GM23338 (cell line): ENCODE measurements around the gene MLLT3. TPM values are rescaled to one million over a fixed set of nuclear protein-coding genes. Genes with fewer than 3 reads are reported as not detected.

ENCODE experiments used
- ATAC-seq: fragments of 200-7000 bp; cut with Tn5 transposase; 3 replicates; pipeline ENCODE4 v1.9.1; 2020
- DNase-seq: peaks from one replicate; pipeline ENCODE4 v3.0.0-alpha.2; 2015; ENCODE audit warnings: low spot score
- H2AFZ ChIP-seq: fragments of 200-600 bp; sonication (generic); 2 replicates; pipeline ENCODE4 v1.8.0; 2016; ENCODE audit warnings: antibody characterized with exemption, mild to moderate bottlenecking, moderate library complexity
- H3F3A ChIP-seq: fragments of 200-600 bp; sonication (generic); replicated peaks from 2 replicates; pipeline ENCODE4 v1.8.0; 2017; ENCODE audit warnings: antibody characterized with exemption, mixed run types, low read depth
- H3K27ac ChIP-seq: fragments of 200-600 bp; sonication (generic); 2 replicates; pipeline ENCODE4 v1.6.1; 2016; ENCODE audit warnings: low read depth
- H3K27me3 ChIP-seq: fragments of 200-600 bp; sonication (generic); 2 replicates; pipeline ENCODE4 v1.8.0; 2016; ENCODE audit warnings: mild to moderate bottlenecking, mixed run types, moderate library complexity; ENCODE audit not compliant: insufficient read depth
- H3K36me3 ChIP-seq: fragments of 200-600 bp; sonication (generic); 2 replicates; pipeline ENCODE4 v1.8.0; 2016; ENCODE audit warnings: mild to moderate bottlenecking; ENCODE audit not compliant: insufficient read depth
- H3K4me1 ChIP-seq: fragments of 200-600 bp; sonication (generic); 2 replicates; pipeline ENCODE4 v1.8.0; 2016; ENCODE audit warnings: mild to moderate bottlenecking, moderate library complexity; ENCODE audit not compliant: insufficient read depth
- H3K4me2 ChIP-seq: fragments of 200-600 bp; sonication (generic); 2 replicates; pipeline ENCODE4 v1.7.1; 2017; ENCODE audit warnings: mixed run types
- H3K4me3 ChIP-seq: fragments of 200-600 bp; sonication (generic); 2 replicates; pipeline ENCODE4 v1.6.1; 2016; ENCODE audit warnings: mixed run types
- H3K79me2 ChIP-seq: fragments of 200-600 bp; sonication (generic); replicated peaks from 2 replicates; pipeline ENCODE4 v1.8.0; 2017; ENCODE audit warnings: mild to moderate bottlenecking; ENCODE audit not compliant: insufficient read depth
- H3K9me2 ChIP-seq: fragments of 200-600 bp; sonication (generic); 2 replicates; pipeline ENCODE4 v1.8.0; 2017; ENCODE audit not compliant: insufficient read depth
- H4K20me1 ChIP-seq: fragments of 200-600 bp; sonication (generic); replicated peaks from 2 replicates; pipeline ENCODE4 v1.8.0; 2017; ENCODE audit warnings: mild to moderate bottlenecking; ENCODE audit not compliant: insufficient read depth
- H3K27ac Mint-ChIP-seq: 2 replicates; pipeline ENCODE4 v1.8.0; 2020; ENCODE audit warnings: inconsistent platforms, mild to moderate bottlenecking, moderate library complexity, mixed read lengths
- H3K27me3 Mint-ChIP-seq: 3 replicates; pipeline ENCODE4 v1.8.0; 2022; ENCODE audit warnings: low read depth, mild to moderate bottlenecking, moderate library complexity, mixed read lengths, inconsistent platforms; ENCODE audit not compliant: insufficient read depth, poor library complexity
- H3K36me3 Mint-ChIP-seq: 3 replicates; pipeline ENCODE4 v1.8.0; 2021; ENCODE audit warnings: low read depth, mild to moderate bottlenecking, inconsistent platforms, moderate library complexity, mixed read lengths
- H3K4me1 Mint-ChIP-seq: 3 replicates; pipeline ENCODE4 v1.8.0; 2020; ENCODE audit warnings: mild to moderate bottlenecking, inconsistent platforms, mixed read lengths
- H3K4me3 Mint-ChIP-seq: 3 replicates; pipeline ENCODE4 v1.8.0; 2021; ENCODE audit warnings: moderate library complexity, mild to moderate bottlenecking, inconsistent platforms, mixed read lengths
- H3K9me3 Mint-ChIP-seq: 3 replicates; pipeline ENCODE4 v1.8.0; 2020; ENCODE audit warnings: moderate library complexity, mild to moderate bottlenecking, inconsistent platforms, mixed read lengths
- CREB1 ChIP-seq: fragments of 250-450 bp; sonication (Bioruptor Pico); IDR thresholded peaks from 2 replicates; pipeline ENCODE4 v1.5.0; 2020; ENCODE audit warnings: low read depth, mild to moderate bottlenecking, moderate library complexity
- CTCF ChIP-seq, 2 experiments: fragments of 200-600 bp in 1 of 2; sonication (generic) in 1 of 2; conservative IDR thresholded peaks; 2 replicates each; pipeline versions ENCODE4 v1.5.1 to v1.6.1; 2016 to 2017; ENCODE audit warnings: antibody characterized with exemption in 2 of 2, low read depth in 2 of 2, mild to moderate bottlenecking in 2 of 2, moderate library complexity in 1 of 2
- ETS1 ChIP-seq: IDR thresholded peaks from 2 replicates; pipeline ENCODE4 v1.6.1; 2016; ENCODE audit warnings: antibody characterized with exemption
- EZH2 ChIP-seq: fragments of 200-600 bp; sonication (generic); IDR thresholded peaks from one replicate; pipeline ENCODE4 v1.8.0; 2017; ENCODE audit warnings: antibody characterized with exemption, mild to moderate bottlenecking, low read depth; ENCODE audit not compliant: unreplicated experiment
- EZH2phosphoT487 ChIP-seq: fragments of 200-600 bp; sonication (generic); IDR thresholded peaks from one replicate; pipeline ENCODE4 v1.8.1; 2018; ENCODE audit warnings: antibody characterized with exemption; ENCODE audit not compliant: unreplicated experiment
- JUNB ChIP-seq: IDR thresholded peaks from one replicate; pipeline ENCODE4 v1.6.1; 2016; ENCODE audit warnings: antibody characterized with exemption; ENCODE audit not compliant: unreplicated experiment
- NANOG ChIP-seq: IDR thresholded peaks from 2 replicates; pipeline ENCODE4 v1.6.1; 2016; ENCODE audit warnings: antibody characterized with exemption, borderline replicate concordance
- POLR2AphosphoS5 ChIP-seq: IDR thresholded peaks from 2 replicates; pipeline ENCODE4 v1.6.1; 2016; ENCODE audit warnings: antibody characterized with exemption, low read depth
- REST ChIP-seq: IDR thresholded peaks from one replicate; pipeline ENCODE4 v1.6.1; 2018; ENCODE audit warnings: antibody characterized with exemption; ENCODE audit not compliant: unreplicated experiment
- STAT1 ChIP-seq: IDR thresholded peaks from one replicate; pipeline ENCODE4 v1.6.1; 2016; ENCODE audit warnings: antibody characterized with exemption; ENCODE audit not compliant: unreplicated experiment
- ZNF114 ChIP-seq: fragments of 250-450 bp; sonication (Bioruptor Pico); IDR thresholded peaks from 2 replicates; pipeline ENCODE4 v1.5.0; 2020; ENCODE audit warnings: mild to moderate bottlenecking, moderate library complexity
- ZNF331 ChIP-seq: fragments of 250-450 bp; sonication (Bioruptor Pico); IDR thresholded peaks from 2 replicates; pipeline ENCODE4 v1.5.0; 2020; ENCODE audit warnings: low read depth, mild to moderate bottlenecking, moderate library complexity
- ZNF462 ChIP-seq: fragments of 250-450 bp; sonication (Bioruptor Pico); IDR thresholded peaks from 2 replicates; pipeline ENCODE4 v1.5.0; 2020; ENCODE audit warnings: mild to moderate bottlenecking, moderate library complexity
- polyA plus RNA-seq: library from polyadenylated mRNA; unstranded; fragments of >200 nt; fragmentation: Nextera tagmentation; extraction: Ambion mirVana; gene quantifications from 2 replicates; pipeline ENCODE4 v1.2.1, GENCODE V29; 2016
- total RNA-seq: library from RNA; depleted of rRNA; stranded (reverse); fragments of >200 nt; shearing (Covaris generic); gene quantifications from 2 replicates; pipeline ENCODE4 v1.2.3, GENCODE V29; 2014

Gene MLLT3
- total and polyA plus RNA-seq, 2 experiments from 2014 or later, result 7.5 to 9.5 TPM

- Histone ChIP-seq H3K4me2 (no peak overlapping the region), H3K79me2 (no peaks in the 10 kb centered on the region)
These were observed 309.6 kb downstream of the MLLT3 start for GRCh38 chr9:20312732-20313131.

More at GRCh38 chr9:20312732-20313131, 309.6 kb downstream of the MLLT3 start:
- DNase-seq (no peak), ATAC-seq (no peak)
- H3K36me3 Mint-ChIP-seq, result no peaks in the 10 kb centered on the region
- no peak overlapping the region for H3K4me3 Mint-ChIP-seq
- H3K9me2 ChIP-seq, result peaks cover 10% of the 10 kb centered on the region
- no peak overlapping the region for H3K27ac Mint-ChIP-seq
- TF ChIP-seq CREB1 (CRISPR knock-in tag) (no peak), EZH2 (no peak), ETS1 (no peak), NANOG (no peak), ZNF462 (CRISPR knock-in tag) (no peak), STAT1 (no peak), ZNF114 (CRISPR knock-in tag) (no peak), CTCF (conservative IDR thresholded peaks at IDR 0.05; ENCODE audit: low read depth in 2 of 2) (no peak), ZNF331 (no peak), POLR2AphosphoS5 (no peak), JUNB (no peak), REST (no peak), EZH2phosphoT487 (no peak)
- no peak overlapping the region for H3K4me3 ChIP-seq
- H3K36me3 ChIP-seq, result no peaks in the 10 kb centered on the region
- no peaks in the 10 kb centered on the region for H4K20me1 ChIP-seq
- no peak overlapping the region for H3K27ac ChIP-seq
- no peaks in the 10 kb centered on the region for H3K27me3 ChIP-seq
- peaks cover 2% of the 10 kb centered on the region for H3K27me3 Mint-ChIP-seq
- H3K4me1 ChIP-seq, result peaks cover 7% of the 10 kb centered on the region
- H2AFZ ChIP-seq, result no peak overlapping the region
- no peaks in the 10 kb centered on the region for H3F3A ChIP-seq
- H3K9me3 Mint-ChIP-seq, result no peaks in the 10 kb centered on the region; the same call in 2 of the 3 replicates
- H3K4me1 Mint-ChIP-seq, result peaks cover 10% of the 10 kb centered on the region
